Cardiac muscle cell (in vitro differentiated cells and primary cell): ENCODE results near the gene C5orf58. TPM values are rescaled to one million over a fixed set of nuclear protein-coding genes. Genes with fewer than 3 reads are reported as not detected.

Experiments
- DNase-seq, 2 donors: peaks; one replicate each; pipeline versions ENCODE4 v3.0.0 to v3.0.0-alpha.2; 2010 to 2017; ENCODE audit warnings: low read depth in 1 of 2, low spot score in 1 of 2
- H3K27ac ChIP-seq: fragments of 200-600 bp; sonication (generic); 2 replicates; pipeline ENCODE4 v1.5.1; 2016
- H3K27me3 ChIP-seq: fragments of 200-600 bp; sonication (generic); 2 replicates; pipeline ENCODE4 v1.6.0; 2016; ENCODE audit warnings: control low read depth
- H3K36me3 ChIP-seq: fragments of 200-600 bp; sonication (generic); 2 replicates; pipeline ENCODE4 v1.5.1; 2016; ENCODE audit warnings: control low read depth
- H3K4me1 ChIP-seq: fragments of 200-600 bp; sonication (generic); 2 replicates; pipeline ENCODE4 v1.8.1; 2017; ENCODE audit warnings: low read depth, mild to moderate bottlenecking, mixed run types
- H3K4me3 ChIP-seq: fragments of 200-600 bp; sonication (generic); 2 replicates; pipeline ENCODE4 v1.5.1; 2016; ENCODE audit warnings: mild to moderate bottlenecking
- H3K9me3 ChIP-seq: fragments of 200-600 bp; sonication (generic); 2 replicates; pipeline ENCODE4 v1.5.1; 2017; ENCODE audit warnings: low read depth, mild to moderate bottlenecking, control low read depth
- polyA plus RNA-seq: library from polyadenylated mRNA; unstranded; fragments of >200 nt; fragmentation: Nextera tagmentation; extraction: Ambion mirVana; gene quantifications from 2 replicates; pipeline ENCODE4 v1.2.1, GENCODE V29; 2016
- total RNA-seq: library from RNA; depleted of rRNA; stranded (reverse); fragments of >200 nt; gene quantifications from 2 replicates; pipeline ENCODE4 v1.2.3, GENCODE V29; 2016
- TF ChIP-seq, protein P1 (sequence below): IDR thresholded peaks from 2 replicates; pipeline ENCODE4 v1.5.1; 2012; ENCODE audit warnings: low read depth, mild to moderate bottlenecking, low read length

C5orf58 gene
- total and polyA plus RNA-seq, 2 experiments from 2014 or later, result not detected

DNA sequence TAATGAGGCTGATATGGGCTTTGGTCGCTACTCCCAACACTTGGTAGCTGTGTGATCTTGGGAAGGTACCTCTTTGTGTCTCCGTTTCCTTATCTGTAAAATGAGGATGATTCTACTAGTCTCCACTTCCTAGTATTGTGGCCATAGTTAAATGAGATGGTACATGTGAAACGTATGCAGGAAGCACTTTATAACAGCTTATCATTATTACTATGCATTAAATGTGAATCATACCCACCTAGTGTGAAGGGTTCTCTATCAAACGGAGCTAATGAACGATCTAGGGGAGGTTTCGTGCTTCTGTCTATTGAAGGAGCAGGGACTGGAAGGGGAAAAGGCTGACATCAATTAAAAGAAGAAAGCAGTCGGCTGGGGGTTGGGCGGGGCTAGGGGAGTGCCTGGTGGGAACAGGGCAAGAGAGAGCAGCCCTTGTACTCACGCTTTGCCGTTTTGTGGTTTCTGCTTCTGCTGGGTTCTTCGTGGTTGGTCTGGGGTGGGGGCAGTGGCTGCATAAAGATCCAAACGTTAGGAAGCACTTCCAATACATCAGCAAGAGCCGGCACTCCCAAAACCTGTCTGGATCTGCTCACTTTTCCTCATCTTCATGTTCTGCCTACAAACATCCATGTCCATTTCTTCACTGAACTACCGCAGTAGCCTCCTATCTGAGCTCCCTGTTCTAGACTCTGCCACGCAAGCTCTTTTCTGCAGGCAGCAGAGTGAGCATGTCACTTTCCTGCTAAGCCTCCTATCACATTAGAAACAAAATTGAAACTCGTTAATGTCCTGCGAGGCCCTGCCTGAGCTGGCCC is 34.0 kb downstream of the C5orf58 start:
- Histone ChIP-seq H3K27ac (no peak overlapping the region), H3K9me3 (no peaks in the 10 kb centered on the region), H3K36me3 (no peaks in the 10 kb centered on the region), H3K4me1 (peaks cover 5% of the 10 kb centered on the region), H3K27me3 (peaks cover 11% of the 10 kb centered on the region), H3K4me3 (no peak overlapping the region)
- TF ChIP-seq, protein P1, sequence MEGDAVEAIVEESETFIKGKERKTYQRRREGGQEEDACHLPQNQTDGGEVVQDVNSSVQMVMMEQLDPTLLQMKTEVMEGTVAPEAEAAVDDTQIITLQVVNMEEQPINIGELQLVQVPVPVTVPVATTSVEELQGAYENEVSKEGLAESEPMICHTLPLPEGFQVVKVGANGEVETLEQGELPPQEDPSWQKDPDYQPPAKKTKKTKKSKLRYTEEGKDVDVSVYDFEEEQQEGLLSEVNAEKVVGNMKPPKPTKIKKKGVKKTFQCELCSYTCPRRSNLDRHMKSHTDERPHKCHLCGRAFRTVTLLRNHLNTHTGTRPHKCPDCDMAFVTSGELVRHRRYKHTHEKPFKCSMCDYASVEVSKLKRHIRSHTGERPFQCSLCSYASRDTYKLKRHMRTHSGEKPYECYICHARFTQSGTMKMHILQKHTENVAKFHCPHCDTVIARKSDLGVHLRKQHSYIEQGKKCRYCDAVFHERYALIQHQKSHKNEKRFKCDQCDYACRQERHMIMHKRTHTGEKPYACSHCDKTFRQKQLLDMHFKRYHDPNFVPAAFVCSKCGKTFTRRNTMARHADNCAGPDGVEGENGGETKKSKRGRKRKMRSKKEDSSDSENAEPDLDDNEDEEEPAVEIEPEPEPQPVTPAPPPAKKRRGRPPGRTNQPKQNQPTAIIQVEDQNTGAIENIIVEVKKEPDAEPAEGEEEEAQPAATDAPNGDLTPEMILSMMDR, result no peak
- no peak for DNase-seq

DNA sequence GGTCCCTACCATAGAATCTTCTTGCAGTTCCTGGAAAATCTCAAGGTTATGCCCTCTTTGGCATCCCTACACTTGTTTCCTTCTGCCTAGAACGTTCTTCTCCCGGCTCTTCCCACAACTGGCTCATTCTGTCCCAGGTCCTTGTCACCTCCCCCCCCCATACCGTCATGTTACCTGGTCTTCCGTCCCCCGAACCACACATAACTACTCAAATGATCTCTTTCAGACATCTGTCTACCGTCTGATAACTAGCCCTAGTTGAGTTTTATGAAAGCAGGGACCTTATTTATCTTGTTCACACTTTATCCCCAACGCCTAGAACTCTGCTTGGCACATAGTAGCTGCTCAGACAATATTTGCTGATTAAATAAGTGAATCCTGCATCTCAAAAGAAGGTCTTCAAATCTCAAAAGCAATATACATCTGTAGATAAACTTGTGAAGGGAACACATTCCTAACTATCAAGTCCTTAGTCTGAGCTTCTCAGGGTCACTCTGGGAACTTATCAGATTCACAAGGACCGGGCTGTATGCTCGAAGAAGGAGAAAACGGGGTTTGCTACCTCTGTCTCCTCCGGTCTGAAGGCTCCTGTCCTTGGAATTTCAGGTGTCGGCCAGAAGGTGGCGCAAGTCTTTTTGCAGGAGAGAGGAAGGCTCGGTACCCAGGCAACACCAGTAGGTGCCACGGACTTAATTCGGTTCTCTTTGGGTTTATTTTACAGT is 34.8 kb downstream of the C5orf58 start:
- Histone ChIP-seq H3K4me1 (peaks cover 10% of the 10 kb centered on the region), H3K36me3 (no peaks in the 10 kb centered on the region), H3K9me3 (no peaks in the 10 kb centered on the region), H3K27ac (no peak overlapping the region), H3K4me3 (no peak overlapping the region), H3K27me3 (peaks cover 11% of the 10 kb centered on the region)
- TF ChIP-seq, protein P1, result peak; percentile 87
- DNase-seq, result peak; percentile 74 to 86

GRCh38 chr5:170268153-170268689 is 35.4 kb downstream of the C5orf58 start:
- Histone ChIP-seq H3K27me3 (peaks cover 11% of the 10 kb centered on the region), H3K27ac (no peak overlapping the region), H3K9me3 (no peaks in the 10 kb centered on the region), H3K4me1 (peaks cover 10% of the 10 kb centered on the region), H3K4me3 (no peak overlapping the region), H3K36me3 (no peaks in the 10 kb centered on the region)
- DNase-seq, result no peak
- TF ChIP-seq, protein P1, result no peak

DNA sequence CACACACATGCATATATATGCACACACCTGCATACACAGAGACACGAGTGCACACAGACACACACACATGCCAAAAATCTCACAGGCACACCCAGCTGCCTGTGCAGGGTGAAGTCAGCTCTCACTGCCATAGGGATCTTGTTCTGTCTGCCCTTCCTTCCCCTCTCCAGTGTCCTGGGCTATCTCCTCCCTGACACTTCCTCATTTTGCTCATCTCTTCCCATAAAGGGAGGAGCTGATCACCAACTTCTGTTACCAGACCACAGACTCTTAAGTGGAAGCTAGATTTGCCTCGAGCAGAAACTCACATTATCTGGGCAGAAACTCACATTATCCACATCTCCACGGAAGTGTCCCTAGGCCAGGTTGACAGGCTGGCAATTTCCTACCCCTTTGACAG is 36.1 kb downstream of the C5orf58 start:
- DNase-seq, result no peak
- Histone ChIP-seq H3K27me3 (peaks cover 11% of the 10 kb centered on the region), H3K27ac (no peak overlapping the region), H3K9me3 (no peaks in the 10 kb centered on the region), H3K36me3 (no peaks in the 10 kb centered on the region), H3K4me3 (no peak overlapping the region), H3K4me1 (peaks cover 10% of the 10 kb centered on the region)
- TF ChIP-seq, protein P1, result no peak

DNA sequence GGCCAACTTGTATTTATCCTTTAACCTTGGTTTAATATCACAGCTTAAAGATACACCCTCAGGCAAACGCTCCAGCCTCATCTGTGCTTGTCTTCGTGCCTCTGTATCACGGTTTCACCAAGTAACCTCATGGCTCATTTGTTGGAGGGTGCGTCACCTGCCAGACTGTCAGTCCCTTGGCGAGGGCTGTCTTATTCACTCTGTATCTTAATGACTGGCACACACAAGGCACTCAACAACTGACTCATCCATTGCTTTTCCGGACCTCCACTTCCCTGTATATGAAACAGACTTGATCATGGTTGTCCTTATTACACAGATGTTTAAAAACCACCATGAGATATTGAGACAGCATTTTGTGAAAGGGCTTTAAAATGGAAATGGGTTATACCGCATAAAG is 36.8 kb downstream of the C5orf58 start:
- H3K27me3 ChIP-seq, result peaks cover 11% of the 10 kb centered on the region
- DNase-seq, result no peak
- H3K9me3 ChIP-seq, result no peaks in the 10 kb centered on the region
- H3K4me1 ChIP-seq, result peaks cover 10% of the 10 kb centered on the region
- H3K36me3 ChIP-seq, result no peaks in the 10 kb centered on the region
- TF ChIP-seq, protein P1, result no peak
- H3K27ac ChIP-seq, result no peak overlapping the region
- H3K4me3 ChIP-seq, result no peak overlapping the region
